ENCODE data around the gene VAPA.

VAPA gene

GRCh38 chr18:9913526-9914333 is at the start of gene VAPA:
Gene VAPA, plus strand, starts transcription at chr18:9914016. Its CDS starts 241 bp downstream, at chr18:9914257.
- DNase-seq (ENCODE audit: low spot score) = peak; percentile 94

- DNase-seq (ENCODE audit: low spot score) = no peak
Measured at GRCh38 chr18:9865764-9866490, 47.9 kb upstream of the VAPA start.

- no peak for DNase-seq (ENCODE audit: low spot score)
Measured at GRCh38 chr18:9866627-9867026, 47.2 kb upstream of the VAPA start.

GRCh38 chr18:9867071-9867594 is 46.7 kb upstream of the VAPA start:
- DNase-seq (ENCODE audit: low spot score) = no peak

GRCh38 chr18:9868857-9869714 is 44.7 kb upstream of the VAPA start:
- no peak for DNase-seq (ENCODE audit: low spot score)

- peak; percentile 62 for DNase-seq (ENCODE audit: low spot score)
Measured at GRCh38 chr18:9869715-9870430, 43.9 kb upstream of the VAPA start.

GRCh38 chr18:9870431-9871008 is 43.3 kb upstream of the VAPA start:
- no peak for DNase-seq (ENCODE audit: low spot score)

- no peak for DNase-seq (ENCODE audit: low spot score)
Measured at GRCh38 chr18:9871244-9871746, 42.5 kb upstream of the VAPA start.

- no peak for DNase-seq (ENCODE audit: low spot score)
Measured at GRCh38 chr18:9872823-9873222, 41.0 kb upstream of the VAPA start.

- no peak for DNase-seq (ENCODE audit: low spot score)
Measured at GRCh38 chr18:9874728-9875127, 39.1 kb upstream of the VAPA start.

- no peak for DNase-seq (ENCODE audit: low spot score)
Measured at GRCh38 chr18:9876212-9876866, 37.5 kb upstream of the VAPA start.

GRCh38 chr18:9876867-9877654 is 36.8 kb upstream of the VAPA start:
- peak; percentile 13 for DNase-seq (ENCODE audit: low spot score)

- no peak for DNase-seq (ENCODE audit: low spot score)
Measured at GRCh38 chr18:9877655-9878014, 36.2 kb upstream of the VAPA start.

- no peak for DNase-seq (ENCODE audit: low spot score)
Measured at GRCh38 chr18:9878095-9878494, 35.7 kb upstream of the VAPA start.

- no peak for DNase-seq (ENCODE audit: low spot score)
Measured at GRCh38 chr18:9878783-9879242, 35.0 kb upstream of the VAPA start.

GRCh38 chr18:9884090-9884489 is 29.7 kb upstream of the VAPA start:
- DNase-seq (ENCODE audit: low spot score) = no peak

- DNase-seq (ENCODE audit: low spot score) = no peak
Measured at GRCh38 chr18:9884532-9885140, 29.2 kb upstream of the VAPA start.

- no peak for DNase-seq (ENCODE audit: low spot score)
Measured at GRCh38 chr18:9885170-9886004, 28.4 kb upstream of the VAPA start, which contains the start of gene TXNDC2. Gene TXNDC2, plus strand, starts transcription at chr18:9885973. Its CDS starts 708 bp downstream, at chr18:9886681.

Measured in SW480 (cell line).